Neural progenitor cell (in vitro differentiated cells): ENCODE measurements around the gene CFAP299. TPM values are rescaled to one million over a fixed set of nuclear protein-coding genes. Genes with fewer than 3 reads are reported as not detected.

Experiments
- DNase-seq: peaks from one replicate; pipeline ENCODE4 v3.0.0-alpha.2; 2016; ENCODE audit warnings: low spot score
- H2AFZ ChIP-seq: fragments of 200-600 bp; sonication (generic); replicated peaks from 2 replicates; pipeline ENCODE4 v1.6.1; 2016; ENCODE audit warnings: antibody characterized with exemption
- H3F3A ChIP-seq: fragments of 200-600 bp; sonication (generic); 2 replicates; pipeline ENCODE4 v1.6.1; 2016; ENCODE audit warnings: antibody characterized with exemption, low read depth
- H3K27ac ChIP-seq: fragments of 200-600 bp; sonication (generic); 2 replicates; pipeline ENCODE4 v1.5.1; 2016; ENCODE audit warnings: mild to moderate bottlenecking
- H3K27me3 ChIP-seq: fragments of 200-600 bp; sonication (generic); 2 replicates; pipeline ENCODE4 v1.6.1; 2016; ENCODE audit warnings: mild to moderate bottlenecking, moderate library complexity
- H3K36me3 ChIP-seq: fragments of 200-600 bp; sonication (generic); 2 replicates; pipeline ENCODE4 v1.5.1; 2016
- H3K4me1 ChIP-seq: fragments of 200-600 bp; sonication (generic); 2 replicates; pipeline ENCODE4 v1.6.1; 2016; ENCODE audit warnings: mixed run types
- H3K4me2 ChIP-seq: fragments of 200-600 bp; sonication (generic); 2 replicates; pipeline ENCODE4 v1.6.1; 2016
- H3K4me3 ChIP-seq: fragments of 200-600 bp; sonication (generic); 2 replicates; pipeline ENCODE4 v1.5.1; 2016
- H3K79me2 ChIP-seq: fragments of 200-600 bp; sonication (generic); 2 replicates; pipeline ENCODE4 v1.6.1; 2016; ENCODE audit warnings: low read depth
- H3K9ac ChIP-seq: fragments of 200-600 bp; sonication (generic); 2 replicates; pipeline ENCODE4 v1.6.1; 2016
- H3K9me3 ChIP-seq: fragments of 200-600 bp; sonication (generic); 2 replicates; pipeline ENCODE4 v1.5.1; 2016; ENCODE audit warnings: low read depth
- H4K20me1 ChIP-seq: fragments of 200-600 bp; sonication (generic); 2 replicates; pipeline ENCODE4 v1.6.1; 2016; ENCODE audit warnings: low read depth
- H3K27ac Mint-ChIP-seq: 3 replicates; pipeline ENCODE4 v1.8.0; 2021; ENCODE audit warnings: mixed read lengths
- H3K27me3 Mint-ChIP-seq: 2 replicates; pipeline ENCODE4 v1.8.0; 2022; ENCODE audit warnings: low read depth, mild to moderate bottlenecking, inconsistent platforms, moderate library complexity, mixed read lengths; ENCODE audit not compliant: insufficient read depth
- H3K36me3 Mint-ChIP-seq: 3 replicates; pipeline ENCODE4 v1.8.0; 2021; ENCODE audit warnings: mixed read lengths
- H3K4me1 Mint-ChIP-seq: 3 replicates; pipeline ENCODE4 v1.8.0; 2021; ENCODE audit warnings: mixed read lengths
- H3K4me3 Mint-ChIP-seq: 3 replicates; pipeline ENCODE4 v1.8.0; 2021; ENCODE audit warnings: mild to moderate bottlenecking, moderate library complexity, mixed read lengths
- H3K9me3 Mint-ChIP-seq: 3 replicates; pipeline ENCODE4 v1.8.0; 2020; ENCODE audit warnings: mixed read lengths
- EZH2 ChIP-seq: fragments of 200-600 bp; sonication (generic); IDR thresholded peaks from 2 replicates; pipeline ENCODE4 v1.6.1; 2017; ENCODE audit warnings: antibody characterized with exemption, mild to moderate bottlenecking, moderate library complexity
- EZH2phosphoT487 ChIP-seq: fragments of 200-600 bp; sonication (generic); IDR thresholded peaks from 2 replicates; pipeline ENCODE4 v1.6.1; 2017; ENCODE audit warnings: antibody characterized with exemption
- total RNA-seq: library from RNA; depleted of rRNA; stranded (reverse); fragments of >200 nt; gene quantifications from 2 replicates; pipeline ENCODE4 v1.2.3, GENCODE V29; 2015; ENCODE audit warnings: low replicate concordance
- TF ChIP-seq, protein P1 (sequence below): fragments of 200-600 bp; sonication (generic); IDR thresholded peaks from 2 replicates; pipeline ENCODE4 v1.5.1; 2017; ENCODE audit warnings: antibody characterized with exemption, mild to moderate bottlenecking

CFAP299 gene
- total RNA-seq, 1 donor from 2014 or later: not detected

DNA sequence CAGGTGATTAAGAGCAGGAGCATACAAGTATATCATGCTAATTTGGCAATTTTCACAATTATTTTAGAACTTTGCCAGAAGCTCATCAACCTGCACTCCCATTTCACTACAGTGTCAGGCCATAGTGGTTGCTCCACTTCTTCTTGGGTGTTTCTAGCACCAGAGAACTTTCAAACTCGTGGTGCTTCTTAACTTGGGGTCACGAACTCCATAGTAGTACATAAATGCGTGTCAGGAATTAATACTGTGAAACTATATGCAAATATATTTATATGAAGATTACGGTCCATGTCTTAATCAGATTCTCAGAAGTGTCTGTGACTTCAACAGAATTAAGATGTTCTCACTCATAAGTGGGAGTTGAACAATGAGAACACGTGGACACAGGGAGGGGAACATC is 440.6 kb downstream of the CFAP299 start:
- no peaks in the 10 kb centered on the region for H4K20me1 ChIP-seq
- H3K79me2 ChIP-seq: no peaks in the 10 kb centered on the region
- H3K9me3 ChIP-seq: no peaks in the 10 kb centered on the region
- H3K27ac ChIP-seq: no peak overlapping the region
- H3K36me3 Mint-ChIP-seq: no peaks in the 10 kb centered on the region
- TF ChIP-seq, protein P1, sequence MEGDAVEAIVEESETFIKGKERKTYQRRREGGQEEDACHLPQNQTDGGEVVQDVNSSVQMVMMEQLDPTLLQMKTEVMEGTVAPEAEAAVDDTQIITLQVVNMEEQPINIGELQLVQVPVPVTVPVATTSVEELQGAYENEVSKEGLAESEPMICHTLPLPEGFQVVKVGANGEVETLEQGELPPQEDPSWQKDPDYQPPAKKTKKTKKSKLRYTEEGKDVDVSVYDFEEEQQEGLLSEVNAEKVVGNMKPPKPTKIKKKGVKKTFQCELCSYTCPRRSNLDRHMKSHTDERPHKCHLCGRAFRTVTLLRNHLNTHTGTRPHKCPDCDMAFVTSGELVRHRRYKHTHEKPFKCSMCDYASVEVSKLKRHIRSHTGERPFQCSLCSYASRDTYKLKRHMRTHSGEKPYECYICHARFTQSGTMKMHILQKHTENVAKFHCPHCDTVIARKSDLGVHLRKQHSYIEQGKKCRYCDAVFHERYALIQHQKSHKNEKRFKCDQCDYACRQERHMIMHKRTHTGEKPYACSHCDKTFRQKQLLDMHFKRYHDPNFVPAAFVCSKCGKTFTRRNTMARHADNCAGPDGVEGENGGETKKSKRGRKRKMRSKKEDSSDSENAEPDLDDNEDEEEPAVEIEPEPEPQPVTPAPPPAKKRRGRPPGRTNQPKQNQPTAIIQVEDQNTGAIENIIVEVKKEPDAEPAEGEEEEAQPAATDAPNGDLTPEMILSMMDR: no peak
- no peak for TF ChIP-seq EZH2
- TF ChIP-seq EZH2phosphoT487: no peak
- H3K4me3 Mint-ChIP-seq: no peak overlapping the region
- no peak for DNase-seq
- no peak overlapping the region for H3K9ac ChIP-seq
- no peak overlapping the region for H3K4me3 ChIP-seq
- no peak overlapping the region for H2AFZ ChIP-seq
- H3F3A ChIP-seq: no peaks in the 10 kb centered on the region
- H3K4me2 ChIP-seq: no peak overlapping the region
- H3K4me1 Mint-ChIP-seq: no peaks in the 10 kb centered on the region
- H3K27me3 ChIP-seq: peaks cover 11% of the 10 kb centered on the region
- no peaks in the 10 kb centered on the region for H3K36me3 ChIP-seq
- H3K4me1 ChIP-seq: no peaks in the 10 kb centered on the region
- no peaks in the 10 kb centered on the region for H3K9me3 Mint-ChIP-seq
- no peaks in the 10 kb centered on the region for H3K27me3 Mint-ChIP-seq
- no peak overlapping the region for H3K27ac Mint-ChIP-seq

- Histone ChIP-seq H3K4me3 (no peak overlapping the region), H3K4me2 (no peak overlapping the region), H3K27me3 (peaks cover 11% of the 10 kb centered on the region), H2AFZ (no peak overlapping the region), H3K36me3 (no peaks in the 10 kb centered on the region), H3K9ac (no peak overlapping the region), H4K20me1 (no peaks in the 10 kb centered on the region), H3K27ac (no peak overlapping the region), H3F3A (no peaks in the 10 kb centered on the region), H3K4me1 (no peaks in the 10 kb centered on the region), H3K9me3 (no peaks in the 10 kb centered on the region), H3K79me2 (no peaks in the 10 kb centered on the region)
- Mint-ChIP-seq H3K4me3 (no peak overlapping the region), H3K27ac (no peak overlapping the region), H3K4me1 (no peaks in the 10 kb centered on the region), H3K9me3 (no peaks in the 10 kb centered on the region), H3K27me3 (no peaks in the 10 kb centered on the region), H3K36me3 (no peaks in the 10 kb centered on the region)
- no peak for DNase-seq
- no peak for TF ChIP-seq EZH2phosphoT487
- TF ChIP-seq EZH2: no peak
- TF ChIP-seq, protein P1: no peak
Observed at GRCh38 chr4:80781431-80781830, 445.9 kb downstream of the CFAP299 start.

DNA sequence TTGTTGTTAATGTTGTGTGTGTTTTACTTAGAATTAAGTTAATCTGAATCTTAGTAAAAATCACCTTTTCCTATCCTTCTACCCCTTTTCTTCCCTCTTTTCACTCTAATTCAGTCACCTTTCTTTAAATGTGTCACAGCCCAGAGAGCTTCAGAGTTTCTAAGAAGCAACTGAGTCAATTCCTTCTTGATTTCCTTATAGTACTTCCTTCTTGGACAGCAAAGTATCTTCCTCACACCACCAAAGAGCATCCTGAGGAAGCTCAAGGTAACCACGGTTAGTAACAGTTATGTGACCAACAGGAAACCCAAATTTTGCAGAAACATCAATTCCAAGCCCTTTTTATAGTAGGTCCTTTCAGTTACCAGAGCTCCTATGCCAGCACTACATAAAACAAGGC is 451.8 kb downstream of the CFAP299 start:
- no peaks in the 10 kb centered on the region for H3K36me3 ChIP-seq
- no peaks in the 10 kb centered on the region for H3F3A ChIP-seq
- no peaks in the 10 kb centered on the region for H3K27me3 Mint-ChIP-seq
- no peak overlapping the region for H3K4me3 ChIP-seq
- no peak overlapping the region for H3K27ac ChIP-seq
- no peak for DNase-seq
- H3K27me3 ChIP-seq: no peaks in the 10 kb centered on the region
- no peaks in the 10 kb centered on the region for H4K20me1 ChIP-seq
- H3K4me1 Mint-ChIP-seq: peaks cover 2% of the 10 kb centered on the region
- TF ChIP-seq, protein P1: no peak
- TF ChIP-seq EZH2: no peak
- TF ChIP-seq EZH2phosphoT487: no peak
- H3K9me3 Mint-ChIP-seq: no peaks in the 10 kb centered on the region
- H3K4me3 Mint-ChIP-seq: no peak overlapping the region
- no peak overlapping the region for H3K9ac ChIP-seq
- no peaks in the 10 kb centered on the region for H3K36me3 Mint-ChIP-seq
- H3K79me2 ChIP-seq: no peaks in the 10 kb centered on the region
- H3K4me1 ChIP-seq: no peaks in the 10 kb centered on the region
- no peak overlapping the region for H3K27ac Mint-ChIP-seq
- H2AFZ ChIP-seq: no peak overlapping the region
- no peak overlapping the region for H3K4me2 ChIP-seq
- H3K9me3 ChIP-seq: no peaks in the 10 kb centered on the region
